NOMO-1 treated with dmso at 0.1 percent for 144 hours (cell line): ENCODE measurements around the gene ZNF436.

Experiments used
- DNase-seq: peaks from one replicate; lab custom pipeline; 2025; ENCODE audit not compliant: unreplicated experiment; lab: John Stamatoyannopoulos, UW

Gene ZNF436

DNA sequence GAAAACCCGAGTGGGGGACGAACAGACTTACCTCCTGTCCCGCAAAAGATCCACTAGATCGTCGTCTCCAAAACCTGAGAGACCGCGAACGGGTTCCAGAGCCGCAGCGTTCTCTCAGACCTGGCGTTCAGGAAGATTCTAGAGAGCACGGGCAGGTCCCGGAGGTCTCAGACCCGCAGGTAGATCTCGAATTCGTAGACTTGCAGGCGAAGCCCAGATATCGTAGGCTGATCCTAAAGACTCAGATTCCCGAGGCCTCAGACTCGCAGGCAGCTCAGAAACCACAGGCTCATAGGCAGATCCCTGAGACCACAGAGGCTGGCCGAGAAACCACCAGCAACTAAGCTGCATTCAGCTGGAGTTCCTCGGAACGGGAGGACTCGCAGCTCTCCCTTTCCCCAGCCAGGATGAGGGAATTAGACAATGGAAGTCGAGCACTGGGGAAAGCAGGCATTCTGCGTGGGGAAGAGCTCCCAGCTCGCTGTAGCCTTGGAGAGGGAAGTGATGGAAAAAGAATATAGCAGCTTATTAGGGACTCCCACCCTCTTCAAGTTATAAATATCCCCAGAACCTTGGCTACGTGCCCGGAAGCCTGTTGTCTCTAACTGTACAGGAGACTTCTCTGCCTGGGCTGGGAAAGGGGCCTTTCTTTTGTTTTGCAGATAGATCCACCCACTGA, at the start of gene ZNF436:
Gene ZNF436 (minus strand): TSS at position 502 of the 679 bp plus-strand sequence. CDS start 1,831 bp downstream, outside the sequence.
- DNase-seq, result no peak

DNA sequence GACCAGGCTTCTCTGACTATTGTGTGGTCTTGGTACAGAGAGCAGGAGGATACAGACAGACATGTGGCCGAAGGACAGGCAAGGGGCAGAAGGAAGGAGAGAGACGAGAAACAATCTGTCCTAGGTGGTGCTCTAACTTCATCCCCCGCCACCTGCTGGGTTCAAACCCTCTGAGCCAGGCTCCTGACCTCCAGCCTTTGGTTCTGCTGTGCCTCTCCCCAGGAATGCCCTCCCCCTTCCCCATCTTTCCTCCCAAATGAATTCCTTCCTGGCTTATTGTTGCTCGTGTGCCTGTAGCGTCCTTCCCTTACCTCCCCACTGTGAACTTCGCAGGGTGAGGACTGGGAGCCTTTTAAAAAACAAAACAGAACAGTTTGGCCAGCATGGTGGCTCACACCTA, 49.5 kb upstream of the ZNF436 start:
- no peak for DNase-seq

DNA sequence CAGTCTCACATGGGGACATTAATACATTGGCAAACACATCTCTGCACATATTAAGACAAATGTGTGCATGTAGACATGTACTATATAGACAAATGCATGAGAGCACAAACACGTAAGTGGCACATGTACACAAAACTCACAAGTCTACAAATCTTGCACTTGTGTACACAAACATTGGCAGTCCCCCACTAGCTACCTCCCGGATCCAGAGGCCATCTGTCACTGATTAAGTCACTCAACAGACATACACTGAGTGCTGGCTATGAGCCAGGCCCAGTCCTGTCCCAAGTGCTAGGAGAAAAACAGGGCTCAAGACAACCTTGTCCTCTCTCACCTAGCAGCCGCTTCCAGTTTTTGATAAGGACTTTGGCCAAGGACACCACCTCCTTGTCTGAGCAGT, 47.9 kb upstream of the ZNF436 start:
- DNase-seq, result no peak

DNA sequence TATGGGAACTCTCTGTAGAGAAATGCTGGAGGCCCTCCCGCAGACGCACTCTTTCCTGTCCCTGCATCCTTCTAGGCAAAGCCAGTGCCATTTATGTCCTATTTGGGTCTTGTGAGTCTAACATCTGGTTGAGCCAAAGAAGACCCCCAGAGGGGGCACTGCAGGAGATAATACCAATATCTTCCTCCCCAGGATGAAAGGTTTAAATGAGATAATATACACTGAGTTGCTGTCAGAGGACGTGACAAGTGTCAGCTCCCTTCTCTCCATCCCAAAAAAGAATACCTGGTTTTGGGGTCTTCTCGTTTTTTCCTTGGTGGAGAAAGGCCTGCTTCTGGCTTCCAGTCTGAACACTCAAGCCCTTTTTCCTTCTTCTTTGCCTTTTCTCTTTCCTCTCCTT, 47.3 kb upstream of the ZNF436 start:
- no peak for DNase-seq

- no peak for DNase-seq
Observed at GRCh38 chr1:23408797-23409290, 39.2 kb upstream of the ZNF436 start.

DNA sequence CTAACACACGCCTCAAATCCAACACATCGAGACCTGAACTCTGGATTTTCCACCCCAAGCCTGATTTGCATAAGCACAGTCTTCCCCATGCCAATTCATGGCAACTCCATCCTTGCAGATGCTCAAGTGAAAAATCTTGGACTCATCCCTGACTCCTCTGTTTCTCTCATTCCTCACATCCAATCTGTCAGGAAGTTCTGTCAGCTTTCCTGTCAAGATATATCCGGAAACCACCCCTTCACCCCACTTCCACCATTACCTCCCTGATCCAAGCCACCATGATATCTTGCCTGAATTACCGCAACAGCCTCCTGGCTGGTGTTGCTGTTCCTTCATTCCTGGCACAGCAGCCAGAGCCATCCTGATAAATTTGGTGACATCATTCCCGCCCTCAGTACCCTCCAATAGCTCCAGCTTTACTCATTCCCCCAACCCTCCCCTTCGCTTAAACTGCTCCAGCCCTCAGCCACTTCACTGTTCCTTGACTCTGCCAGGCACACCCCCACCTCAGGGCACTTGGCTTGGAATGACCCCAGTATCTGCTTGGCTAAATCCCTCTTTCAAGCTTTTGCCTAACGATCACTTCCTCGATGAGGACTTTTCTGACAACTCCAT, 37.5 kb upstream of the ZNF436 start:
- DNase-seq, result no peak

DNA sequence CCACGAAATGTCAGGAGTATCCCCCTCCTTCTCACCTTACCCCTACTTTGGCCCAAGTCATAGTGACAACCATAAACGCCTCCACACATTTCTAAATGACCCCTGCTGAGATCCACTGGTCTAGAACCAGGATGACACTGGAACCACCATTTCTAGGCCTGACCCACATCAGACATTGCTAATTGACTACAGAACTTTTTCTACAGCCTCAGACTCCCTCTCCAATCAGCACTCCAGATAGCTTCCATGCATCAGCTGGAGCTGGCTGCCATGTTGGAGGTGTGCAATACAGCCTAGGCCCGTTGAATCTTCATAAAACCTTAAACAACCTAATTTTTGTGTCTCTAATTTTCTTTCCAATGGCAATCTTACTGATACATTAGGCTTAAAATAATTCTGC, 36.3 kb upstream of the ZNF436 start:
- DNase-seq, result no peak

DNA sequence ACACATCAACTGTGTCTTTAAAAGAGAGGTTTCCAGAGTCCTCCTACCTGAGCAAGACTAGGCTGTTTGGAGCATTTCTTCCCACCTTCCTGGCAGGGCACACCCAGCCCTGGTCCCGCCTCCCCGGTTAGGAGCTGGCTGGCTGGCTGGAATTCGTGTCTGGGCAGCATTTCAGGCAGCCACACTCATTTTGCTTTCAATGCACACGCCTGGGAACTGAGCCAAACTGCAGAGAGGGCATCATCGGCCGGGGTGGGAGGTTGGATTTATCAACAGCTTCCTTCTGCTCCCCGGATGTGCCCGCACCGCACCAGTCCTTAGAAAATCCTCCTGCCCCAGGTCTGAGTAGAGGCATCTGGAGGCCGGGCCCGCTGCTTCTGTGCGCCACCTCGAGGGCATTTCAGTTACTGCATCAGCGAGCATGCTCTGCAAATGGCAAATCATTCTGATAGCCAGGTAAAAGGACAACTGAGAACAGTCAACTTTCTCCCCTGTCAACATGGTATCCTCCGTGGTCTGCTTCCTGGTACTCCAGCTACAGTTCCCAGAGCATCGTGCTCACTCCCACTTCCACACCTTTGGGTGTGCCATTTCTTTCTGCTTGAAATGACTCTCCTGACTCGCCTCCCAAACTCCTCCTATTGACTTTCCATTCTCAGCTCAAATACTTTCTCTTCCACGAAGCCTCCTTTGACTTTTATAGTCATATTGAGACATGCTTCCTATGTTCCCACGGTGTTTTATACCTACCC, 34.3 kb upstream of the ZNF436 start:
- DNase-seq, result peak; percentile 54

- no peak for DNase-seq
Observed at GRCh38 chr1:23403355-23403734, 33.7 kb upstream of the ZNF436 start.

GRCh38 chr1:23403038-23403336, 33.4 kb upstream of the ZNF436 start:
- DNase-seq, result no peak

DNA sequence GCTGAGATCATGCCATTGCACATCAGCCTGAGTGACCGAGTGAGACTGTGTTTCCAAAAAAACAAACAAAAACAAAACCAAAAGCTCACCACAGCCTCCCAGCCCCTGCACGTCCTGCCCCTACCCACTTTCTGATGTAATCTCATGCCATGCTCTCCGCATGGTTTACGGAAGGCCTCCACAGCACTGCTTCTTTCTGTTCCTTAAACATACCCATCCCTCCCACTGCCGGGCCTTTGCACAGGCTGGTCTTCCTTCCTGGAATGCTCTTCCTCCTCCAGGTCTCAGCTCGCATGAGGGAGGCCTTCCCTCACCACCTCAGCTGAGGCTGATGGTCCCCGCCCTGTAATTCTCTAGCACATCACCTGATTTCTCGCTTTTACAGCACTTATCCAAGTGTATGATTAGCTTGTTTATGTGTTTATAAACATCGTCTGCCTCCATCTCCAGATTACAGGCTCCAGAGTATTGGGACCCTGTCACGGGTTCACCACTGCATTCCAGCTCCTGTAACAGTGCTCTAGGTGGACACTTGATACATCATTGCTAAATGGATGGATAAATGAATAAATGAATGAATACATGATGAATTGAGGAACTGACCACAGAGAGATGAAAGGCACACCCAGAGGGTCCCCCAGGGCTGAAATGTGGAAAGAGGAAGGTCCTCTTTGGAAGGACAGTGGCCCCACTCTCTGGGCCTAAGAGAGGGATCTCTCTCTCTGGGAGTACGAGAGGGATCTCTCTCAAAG, 32.8 kb upstream of the ZNF436 start:
- DNase-seq, result peak; percentile 24

DNA sequence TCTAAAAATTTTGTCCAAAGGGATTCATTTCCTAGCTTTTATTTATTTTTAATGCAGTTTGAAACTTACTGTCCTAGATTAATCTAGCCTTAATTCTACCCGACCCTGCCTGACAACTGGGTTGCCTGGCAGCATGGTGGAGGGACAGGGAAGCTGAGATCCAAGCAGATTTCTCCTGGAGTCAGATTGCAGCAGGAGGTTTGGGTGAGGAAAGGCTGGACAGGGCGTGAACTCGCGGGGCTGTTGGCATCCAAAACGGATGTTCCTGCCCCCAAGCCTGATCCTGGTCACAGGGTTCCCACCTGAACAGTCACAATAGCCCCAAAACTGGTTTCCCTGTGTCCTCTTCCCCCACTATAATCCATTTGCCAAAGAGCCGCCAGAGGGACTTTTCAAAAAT, 31.7 kb upstream of the ZNF436 start:
- no peak for DNase-seq

DNA sequence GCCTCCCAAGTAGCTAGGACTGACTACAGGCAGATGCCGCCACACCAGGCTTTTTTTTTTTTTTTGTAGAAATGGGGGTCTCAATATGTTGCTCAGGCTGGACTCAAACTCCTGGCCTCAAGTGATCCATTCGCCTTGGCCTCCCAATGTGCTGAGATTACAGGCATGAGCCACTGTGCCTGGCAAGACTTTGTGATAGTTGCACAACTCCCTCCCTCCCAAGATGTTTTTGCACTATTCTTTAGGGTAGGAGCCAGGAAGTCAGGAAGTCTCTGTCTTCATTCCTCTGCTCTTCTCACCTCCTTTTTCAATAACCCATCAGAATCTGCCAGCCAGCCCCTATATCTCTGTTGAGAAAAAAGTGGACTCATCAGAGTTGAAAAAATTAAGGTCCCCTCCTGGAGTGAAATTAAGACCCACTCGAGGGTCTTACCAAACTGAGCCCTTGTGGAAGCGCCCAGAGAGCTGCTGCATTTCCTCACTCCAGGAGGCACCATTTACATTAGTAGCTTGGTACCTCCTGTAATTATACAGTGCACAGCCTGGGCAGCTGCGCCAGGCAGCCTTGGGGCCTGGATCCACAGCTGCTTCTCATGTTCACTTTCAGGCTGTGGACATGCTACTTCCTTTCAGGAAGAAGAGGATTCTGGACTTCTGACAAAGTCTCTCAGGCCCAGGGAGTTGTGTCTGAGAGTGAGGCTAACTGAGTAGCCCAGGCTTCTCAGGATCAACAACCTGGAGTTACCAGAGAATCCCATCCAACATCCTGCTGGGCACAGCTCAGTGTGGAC, 30.9 kb upstream of the ZNF436 start:
- DNase-seq, result no peak

DNA sequence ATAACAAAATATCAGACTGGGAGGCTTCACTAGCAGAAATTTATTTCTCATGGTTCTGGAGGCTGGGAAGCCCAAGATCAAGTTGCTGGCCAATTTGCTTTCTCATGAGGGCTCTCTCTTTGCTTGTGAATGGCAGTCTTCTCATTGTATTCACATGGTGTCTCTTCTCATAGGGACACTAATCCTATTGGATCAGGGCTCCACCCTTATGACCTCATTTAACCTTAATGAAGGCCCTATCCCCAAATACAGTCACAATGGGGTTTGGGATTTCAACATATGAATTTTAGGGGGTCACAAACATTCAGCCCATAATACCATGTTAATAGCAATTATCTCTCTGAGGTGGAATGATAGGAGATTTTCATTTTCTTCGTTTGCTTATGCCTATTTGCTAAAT, 29.6 kb upstream of the ZNF436 start:
- no peak for DNase-seq

DNA sequence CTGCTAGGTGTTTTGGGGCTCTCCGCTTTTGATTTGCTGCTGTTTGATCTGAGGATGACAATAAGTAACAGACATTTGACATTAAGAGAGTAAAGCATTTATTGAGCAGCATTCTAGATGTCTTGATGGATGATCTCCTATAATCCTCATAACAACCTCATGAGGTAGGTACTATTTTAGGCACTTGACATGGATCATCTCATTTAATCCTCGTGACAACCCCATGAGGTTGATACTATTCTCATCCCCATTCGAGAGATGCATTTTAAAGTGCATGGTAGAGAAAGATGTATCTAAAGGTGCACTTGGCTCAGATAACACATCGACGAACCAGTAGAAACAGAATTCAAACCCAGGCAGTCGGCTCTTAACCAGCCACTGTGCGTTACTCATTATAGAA, 28.3 kb upstream of the ZNF436 start:
- no peak for DNase-seq

- no peak for DNase-seq
Observed at GRCh38 chr1:23396380-23396779, 26.7 kb upstream of the ZNF436 start.

DNA sequence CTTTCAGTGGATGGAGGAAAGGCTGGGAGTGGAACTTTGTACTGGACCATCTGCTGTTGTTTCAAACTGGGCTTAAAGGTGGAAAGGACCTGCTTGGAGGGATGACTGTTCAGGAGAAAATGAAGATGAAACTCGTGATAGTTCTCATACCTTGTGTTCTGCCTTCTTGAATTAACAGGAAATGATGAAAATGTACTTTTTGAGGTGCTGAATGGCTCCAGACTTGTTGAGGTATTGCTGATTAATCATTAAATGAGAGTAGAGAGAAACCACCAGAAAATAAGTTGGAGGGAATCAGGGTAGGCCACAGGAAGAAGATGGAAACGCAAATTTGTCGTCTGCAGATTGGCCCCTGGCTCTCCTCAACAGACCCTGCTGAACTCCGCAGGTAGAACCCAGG, 26.2 kb upstream of the ZNF436 start:
- no peak for DNase-seq

- no peak for DNase-seq
Observed at GRCh38 chr1:23395154-23395724, 25.6 kb upstream of the ZNF436 start.

- no peak for DNase-seq
Observed at GRCh38 chr1:23394684-23395083, 25.0 kb upstream of the ZNF436 start.

GRCh38 chr1:23394181-23394580, 24.5 kb upstream of the ZNF436 start:
- no peak for DNase-seq
